Activated naive CD8-positive, alpha-beta T cell treated with anti-CD3 and anti-CD28 coated beads, Interleukin-2, amount 50 U/mL, for 16 hours (primary cell): ENCODE measurements around the gene FGF1.

Experiments used
- DNase-seq: peaks from one replicate; pipeline ENCODE4 v3.0.0-alpha.2; 2020; ENCODE audit warnings: low read depth, low spot score

The FGF1 gene

DNA sequence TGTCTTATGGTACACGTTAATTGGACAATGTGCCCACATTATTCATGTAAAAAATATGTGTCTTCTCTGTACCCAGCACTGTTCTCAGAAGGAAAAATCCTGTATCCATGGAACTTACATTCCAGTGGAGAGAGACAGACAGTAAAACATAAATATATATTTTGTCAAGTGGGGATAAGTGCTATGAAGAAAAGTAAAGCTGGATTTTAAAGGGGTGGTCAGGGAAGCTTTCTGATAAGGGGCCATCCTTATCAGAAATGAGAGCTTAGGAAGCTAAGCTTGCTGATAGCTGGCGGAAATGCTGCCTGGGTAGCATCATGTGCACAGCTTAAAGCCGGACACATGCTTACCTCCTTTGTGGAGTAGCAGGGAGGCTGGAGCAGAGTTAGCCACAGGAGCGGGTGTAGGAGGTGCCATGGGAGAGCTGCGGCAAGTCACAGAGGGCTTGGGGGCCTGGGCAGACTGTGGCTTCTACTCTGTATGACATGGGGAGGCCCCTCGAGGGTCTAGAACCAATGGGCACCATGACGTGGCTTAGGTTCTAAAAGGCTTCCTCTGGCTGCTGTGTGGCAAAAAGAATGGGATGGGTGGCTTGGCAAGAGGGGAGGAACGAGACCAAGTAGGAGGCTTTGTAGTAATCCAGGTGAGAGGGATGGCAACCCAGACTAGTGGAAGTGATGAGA, 141.7 kb downstream of the FGF1 start:
- no peak for DNase-seq

DNA sequence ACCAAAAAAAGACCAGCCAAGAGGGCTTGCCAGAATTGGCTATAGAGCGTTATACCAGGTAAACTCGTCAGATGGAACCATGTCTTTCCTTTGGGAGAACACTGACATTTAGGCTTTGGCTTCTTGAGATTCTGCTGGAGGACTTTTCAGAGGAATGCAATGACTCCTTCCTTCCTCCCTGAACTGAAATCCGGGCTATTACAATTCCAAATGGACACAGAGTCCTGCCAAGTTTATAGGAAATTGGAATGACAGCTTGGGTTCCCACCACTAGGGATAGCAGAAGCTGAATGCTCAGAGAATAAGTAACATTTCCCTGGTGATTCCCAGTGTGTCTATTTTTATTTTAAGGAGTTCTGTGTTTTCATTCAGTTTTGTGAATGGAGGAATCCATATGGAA, 143.0 kb downstream of the FGF1 start:
- no peak for DNase-seq
